Measurements from ENCODE around the gene ADGRV1.
A peak's percentile ranks its signal among the peaks of the same experiment; 100 is the strongest.

ADGRV1 gene, protein sequence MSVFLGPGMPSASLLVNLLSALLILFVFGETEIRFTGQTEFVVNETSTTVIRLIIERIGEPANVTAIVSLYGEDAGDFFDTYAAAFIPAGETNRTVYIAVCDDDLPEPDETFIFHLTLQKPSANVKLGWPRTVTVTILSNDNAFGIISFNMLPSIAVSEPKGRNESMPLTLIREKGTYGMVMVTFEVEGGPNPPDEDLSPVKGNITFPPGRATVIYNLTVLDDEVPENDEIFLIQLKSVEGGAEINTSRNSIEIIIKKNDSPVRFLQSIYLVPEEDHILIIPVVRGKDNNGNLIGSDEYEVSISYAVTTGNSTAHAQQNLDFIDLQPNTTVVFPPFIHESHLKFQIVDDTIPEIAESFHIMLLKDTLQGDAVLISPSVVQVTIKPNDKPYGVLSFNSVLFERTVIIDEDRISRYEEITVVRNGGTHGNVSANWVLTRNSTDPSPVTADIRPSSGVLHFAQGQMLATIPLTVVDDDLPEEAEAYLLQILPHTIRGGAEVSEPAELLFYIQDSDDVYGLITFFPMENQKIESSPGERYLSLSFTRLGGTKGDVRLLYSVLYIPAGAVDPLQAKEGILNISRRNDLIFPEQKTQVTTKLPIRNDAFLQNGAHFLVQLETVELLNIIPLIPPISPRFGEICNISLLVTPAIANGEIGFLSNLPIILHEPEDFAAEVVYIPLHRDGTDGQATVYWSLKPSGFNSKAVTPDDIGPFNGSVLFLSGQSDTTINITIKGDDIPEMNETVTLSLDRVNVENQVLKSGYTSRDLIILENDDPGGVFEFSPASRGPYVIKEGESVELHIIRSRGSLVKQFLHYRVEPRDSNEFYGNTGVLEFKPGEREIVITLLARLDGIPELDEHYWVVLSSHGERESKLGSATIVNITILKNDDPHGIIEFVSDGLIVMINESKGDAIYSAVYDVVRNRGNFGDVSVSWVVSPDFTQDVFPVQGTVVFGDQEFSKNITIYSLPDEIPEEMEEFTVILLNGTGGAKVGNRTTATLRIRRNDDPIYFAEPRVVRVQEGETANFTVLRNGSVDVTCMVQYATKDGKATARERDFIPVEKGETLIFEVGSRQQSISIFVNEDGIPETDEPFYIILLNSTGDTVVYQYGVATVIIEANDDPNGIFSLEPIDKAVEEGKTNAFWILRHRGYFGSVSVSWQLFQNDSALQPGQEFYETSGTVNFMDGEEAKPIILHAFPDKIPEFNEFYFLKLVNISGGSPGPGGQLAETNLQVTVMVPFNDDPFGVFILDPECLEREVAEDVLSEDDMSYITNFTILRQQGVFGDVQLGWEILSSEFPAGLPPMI (N-terminal part only)

DNA sequence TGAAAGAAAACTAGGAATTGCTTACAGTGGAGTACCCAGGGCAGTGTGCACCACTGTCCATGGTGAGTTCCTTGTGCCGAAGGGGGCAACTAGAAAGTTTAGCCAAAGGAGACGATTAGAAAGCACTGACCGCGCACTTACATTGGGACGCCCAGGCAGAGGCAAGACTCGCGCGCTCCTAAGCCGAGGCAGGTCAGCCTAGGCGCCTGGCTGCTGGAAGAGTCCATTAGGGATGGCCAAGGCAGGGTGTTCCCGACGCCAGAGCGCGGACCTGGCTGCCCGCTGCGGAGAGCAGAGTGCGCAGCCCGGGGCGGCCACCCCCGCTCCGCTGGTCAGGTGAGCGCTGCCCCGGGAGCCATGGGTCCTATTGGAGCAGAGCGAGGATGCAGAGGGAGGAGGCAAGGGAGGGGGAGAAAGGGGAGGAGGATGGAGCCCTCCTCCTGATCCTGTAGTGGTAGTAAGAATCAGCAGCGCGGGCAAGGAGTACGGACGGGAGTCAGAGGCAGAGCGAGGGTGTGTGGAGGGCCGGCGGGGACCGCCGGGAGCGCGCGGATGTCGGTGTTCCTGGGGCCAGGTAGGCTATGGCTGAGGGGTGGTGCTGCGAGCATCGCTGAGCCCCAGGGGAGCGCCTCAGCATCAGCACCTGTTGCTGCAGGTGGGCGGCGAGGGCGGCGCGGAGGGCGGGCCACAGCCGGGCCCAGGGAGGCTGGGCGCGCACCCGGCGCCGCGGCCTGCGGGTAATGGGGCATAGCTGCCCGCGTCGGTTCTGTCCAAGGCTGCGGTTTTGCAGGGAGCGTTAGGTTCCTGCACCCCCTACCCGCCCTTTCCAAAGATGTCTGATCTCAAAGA lies at the start of gene ADGRV1:
Gene ADGRV1 (plus strand): TSS at position 454 of the 849 bp plus-strand sequence. CDS start 99 bp downstream, at position 553.
- DNase-seq, result no peak

DNA sequence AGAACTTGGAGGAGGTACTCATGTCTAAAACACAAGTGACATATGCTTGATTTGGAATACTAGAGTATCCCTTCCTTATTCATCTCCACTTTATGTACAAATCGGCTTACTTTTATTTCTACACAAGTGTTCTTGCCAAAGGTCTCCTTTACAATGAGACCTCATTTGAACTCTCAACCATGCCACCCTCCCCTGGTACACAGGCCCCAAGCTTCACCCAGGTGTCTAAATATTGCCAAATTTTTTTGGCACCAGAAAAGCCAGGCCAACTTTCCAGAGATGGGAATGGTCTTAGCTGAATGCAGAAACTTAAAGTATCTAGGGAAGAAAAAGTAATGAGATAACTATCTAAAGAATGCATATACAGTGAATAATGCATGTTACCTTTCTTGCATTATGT lies 48.2 kb upstream of the ADGRV1 start:
- DNase-seq, result no peak

DNA sequence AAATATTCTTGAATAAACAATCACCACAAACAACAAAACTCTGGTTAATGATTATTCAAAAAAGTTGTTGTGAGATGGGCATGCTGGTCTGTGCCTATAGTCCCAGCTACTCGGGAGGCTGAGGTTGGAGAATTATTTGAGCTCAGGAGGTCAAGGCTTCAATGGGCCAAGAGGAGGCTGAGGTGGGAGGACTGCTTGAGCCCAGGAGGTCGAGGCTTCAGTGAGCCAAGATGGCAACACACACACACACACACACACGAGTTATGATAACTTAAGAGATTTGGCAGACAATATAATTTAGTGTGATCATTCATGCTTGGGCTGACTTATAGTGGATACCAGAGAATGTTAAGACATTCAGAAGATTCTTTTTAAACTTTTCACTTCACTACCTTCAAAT lies 44.1 kb upstream of the ADGRV1 start:
- no peak for DNase-seq

DNA sequence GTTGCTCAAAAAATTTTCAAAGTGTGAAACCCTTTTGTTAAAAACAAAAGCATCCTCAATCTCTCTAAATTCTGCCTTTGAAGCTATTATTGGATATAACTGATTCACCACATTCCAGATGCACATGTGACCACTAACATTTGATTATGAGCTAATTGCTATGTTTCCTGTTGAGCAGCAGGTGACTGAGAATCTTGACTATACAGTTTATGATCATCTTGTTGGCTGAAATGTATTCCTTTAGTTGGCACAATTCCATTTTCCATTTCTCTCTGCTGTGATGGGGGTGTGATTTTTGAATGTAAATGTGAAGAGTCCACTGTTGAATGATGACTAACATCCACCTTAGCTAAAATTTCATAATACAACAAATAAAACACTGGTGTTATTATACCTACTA lies 39.9 kb upstream of the ADGRV1 start:
- no peak for DNase-seq

- no peak for DNase-seq
Measured at GRCh38 chr5:90519081-90519480, 39.5 kb upstream of the ADGRV1 start.

- DNase-seq, result peak; percentile 9
Measured at GRCh38 chr5:90528601-90529193, 29.9 kb upstream of the ADGRV1 start.

DNA sequence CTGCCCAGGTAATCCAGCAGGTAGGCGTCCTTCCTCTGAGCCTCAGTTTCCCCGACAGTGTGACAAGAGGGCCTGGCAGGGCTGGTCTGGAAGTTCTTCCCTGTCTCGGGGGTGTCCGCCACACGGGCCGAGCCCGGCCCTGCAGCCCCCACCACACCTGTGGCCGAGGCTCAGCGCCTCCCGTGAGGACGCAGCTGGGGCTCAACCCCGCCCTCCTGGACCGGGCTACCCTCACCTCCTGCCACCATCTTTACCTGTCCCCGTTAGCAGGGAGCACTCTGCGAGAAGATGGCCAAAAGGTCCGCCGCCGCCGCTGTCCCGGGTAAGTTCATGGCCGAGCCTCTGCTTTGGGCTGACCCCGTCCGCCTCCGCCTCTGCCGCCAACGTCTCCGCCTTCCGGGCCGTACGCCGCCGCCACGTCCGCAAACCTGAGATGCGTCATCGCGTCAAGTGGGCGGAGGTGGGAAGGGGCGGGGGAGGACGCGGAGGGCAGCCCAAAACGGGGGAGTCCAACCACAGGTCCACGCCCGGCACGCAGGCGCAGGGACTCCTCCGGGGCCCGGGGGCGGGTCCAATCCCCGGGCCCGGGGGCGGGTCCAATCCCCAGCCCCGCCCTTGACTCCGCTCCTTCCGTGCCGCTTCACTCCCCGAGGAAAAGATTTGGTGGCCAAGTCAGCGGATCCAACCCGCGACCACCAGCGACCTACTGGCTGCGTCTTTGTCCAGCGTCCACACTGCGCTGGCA lies 29.2 kb upstream of the ADGRV1 start, which contains the start of gene LYSMD3:
Gene LYSMD3 (minus strand): TSS at position 391 of the 745 bp plus-strand sequence. CDS start 4,295 bp downstream, outside the sequence.
- peak; percentile 97 for DNase-seq

- DNase-seq, result peak; percentile 70
Measured at GRCh38 chr5:90529939-90530677, 28.5 kb upstream of the ADGRV1 start.

DNA sequence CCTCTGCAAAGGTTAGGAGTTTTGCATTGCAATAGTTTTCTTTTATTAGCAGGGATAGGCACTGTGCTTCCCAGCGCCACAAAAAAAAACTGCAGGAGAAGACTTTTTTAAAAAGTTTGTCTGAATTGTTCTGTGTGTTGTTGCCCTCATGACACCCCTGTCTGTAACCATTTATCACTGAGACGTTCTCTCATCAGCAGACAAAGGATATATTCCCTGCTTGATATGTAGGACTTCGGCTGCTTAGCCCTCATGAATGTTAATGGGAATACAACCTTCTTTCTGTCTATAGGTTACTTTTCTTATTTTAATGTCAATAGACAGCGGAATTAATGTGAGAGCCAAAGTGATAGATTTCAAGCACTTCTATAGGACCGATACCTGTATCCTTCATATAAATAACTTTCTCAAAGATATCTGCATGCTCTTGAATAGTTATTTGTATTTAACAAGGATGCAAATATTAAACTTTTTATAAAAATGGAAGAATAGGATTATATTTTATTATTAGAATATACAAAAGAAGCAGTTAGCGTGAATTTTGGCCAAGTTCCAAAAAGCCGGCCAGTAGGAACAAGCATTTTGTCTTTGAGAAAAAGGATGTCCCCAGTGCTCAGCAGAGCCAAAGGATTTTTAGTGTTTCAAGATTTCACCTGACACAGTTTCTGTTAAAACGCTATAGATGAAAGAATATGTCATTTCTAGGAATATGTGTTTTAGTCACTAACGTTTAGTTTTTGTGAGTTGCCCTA lies 27.7 kb upstream of the ADGRV1 start:
- DNase-seq, result no peak

DNA sequence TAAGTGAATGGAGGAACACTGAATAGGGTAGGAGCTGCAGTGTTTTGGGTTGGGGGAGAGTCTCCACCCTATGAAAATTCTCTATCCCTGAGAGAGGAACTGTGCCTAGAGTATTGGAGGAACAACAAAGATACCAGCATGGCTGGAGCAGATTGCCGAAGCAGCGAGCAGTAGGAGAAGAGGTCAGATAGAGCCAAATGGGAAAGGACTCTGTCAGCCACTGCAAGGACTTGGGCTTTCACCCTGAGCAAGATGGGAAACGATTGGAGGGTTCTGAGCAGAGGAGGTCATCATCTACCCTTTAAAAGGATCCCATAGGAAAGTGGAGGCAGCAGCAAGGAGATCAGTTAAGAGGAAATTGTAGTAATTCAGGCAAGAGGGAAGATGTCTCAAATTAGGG lies 24.8 kb upstream of the ADGRV1 start:
- no peak for DNase-seq

- DNase-seq, result no peak
Measured at GRCh38 chr5:90534922-90535321, 23.7 kb upstream of the ADGRV1 start.

- DNase-seq, result no peak
Measured at GRCh38 chr5:90542827-90543519, 15.6 kb upstream of the ADGRV1 start.

GRCh38 chr5:90545511-90545910 lies 13.1 kb upstream of the ADGRV1 start:
- DNase-seq, result no peak

DNA sequence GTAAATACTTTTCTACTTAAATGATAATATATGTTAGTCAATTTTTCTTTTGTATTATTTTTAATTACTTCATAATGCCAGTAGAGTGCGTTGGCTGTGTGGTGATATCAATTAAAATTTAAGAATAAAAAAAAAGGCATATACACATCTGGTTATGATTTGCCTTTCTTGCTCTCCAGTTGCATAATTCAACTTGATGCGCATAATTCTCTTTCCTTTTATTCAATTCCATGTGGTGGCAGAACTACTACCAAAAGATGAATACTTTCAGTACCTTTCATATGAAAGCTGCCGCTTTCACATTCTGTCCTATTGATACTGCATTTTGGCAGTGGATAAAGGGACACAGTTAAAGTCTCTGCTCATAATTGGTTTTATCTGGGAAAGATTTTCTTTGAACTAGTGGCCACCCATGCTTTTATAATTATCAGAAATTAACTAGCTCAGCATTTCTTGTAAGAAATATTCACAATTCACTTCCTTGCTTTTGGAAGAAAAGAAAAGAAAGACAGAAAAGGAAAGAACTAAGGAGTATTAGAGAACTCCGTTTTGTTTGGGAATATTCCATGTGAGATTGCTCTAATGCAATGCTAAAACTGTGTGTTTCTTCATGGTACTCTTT lies 12.3 kb upstream of the ADGRV1 start:
- DNase-seq, result no peak

DNA sequence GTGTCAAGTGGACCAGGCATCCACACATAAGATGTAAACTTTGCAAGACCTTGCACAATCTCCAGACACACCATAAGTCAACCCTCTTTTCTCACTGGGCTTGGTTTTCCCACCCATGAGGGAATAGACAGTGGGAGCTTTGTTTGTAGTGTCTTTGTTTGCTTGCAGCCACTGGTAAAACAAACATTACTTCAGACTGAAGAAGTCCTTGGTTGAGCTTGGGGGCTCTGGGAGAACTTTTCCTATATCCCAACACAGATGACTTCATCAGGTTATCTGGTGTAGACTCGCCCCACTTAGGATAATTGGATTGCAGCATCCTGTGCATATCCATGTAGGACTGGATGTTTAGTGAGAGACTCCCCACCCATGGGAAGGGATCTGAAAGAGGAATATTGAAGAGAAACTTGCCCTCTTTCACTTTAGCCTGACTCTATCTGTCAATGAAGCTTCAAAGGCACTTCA lies 11.5 kb upstream of the ADGRV1 start:
- no peak for DNase-seq

DNA sequence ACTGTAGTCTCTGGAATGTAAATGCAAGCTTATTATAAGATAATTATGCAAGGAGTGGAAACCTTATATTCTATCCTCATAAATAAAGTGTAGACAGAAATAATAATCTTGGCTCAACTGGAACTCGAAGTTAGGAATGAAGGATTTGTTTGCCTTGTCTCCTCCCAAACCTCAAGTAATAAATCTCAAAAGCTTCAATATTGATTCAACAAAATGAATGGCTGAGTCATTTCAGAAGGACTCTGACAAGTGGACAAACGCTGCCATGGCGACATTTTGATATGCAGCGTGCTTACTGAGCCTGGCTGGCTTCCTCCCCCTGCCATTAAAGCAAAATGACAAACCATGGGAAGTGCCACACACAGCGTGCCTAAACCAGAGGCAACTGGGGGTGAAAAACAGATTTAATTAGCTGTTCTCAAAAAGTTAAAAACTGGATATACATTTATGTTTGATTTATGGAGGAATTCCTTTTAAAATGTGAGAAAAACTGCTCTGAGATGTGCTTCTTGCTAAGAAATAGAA lies 10.5 kb upstream of the ADGRV1 start:
- no peak for DNase-seq

DNA sequence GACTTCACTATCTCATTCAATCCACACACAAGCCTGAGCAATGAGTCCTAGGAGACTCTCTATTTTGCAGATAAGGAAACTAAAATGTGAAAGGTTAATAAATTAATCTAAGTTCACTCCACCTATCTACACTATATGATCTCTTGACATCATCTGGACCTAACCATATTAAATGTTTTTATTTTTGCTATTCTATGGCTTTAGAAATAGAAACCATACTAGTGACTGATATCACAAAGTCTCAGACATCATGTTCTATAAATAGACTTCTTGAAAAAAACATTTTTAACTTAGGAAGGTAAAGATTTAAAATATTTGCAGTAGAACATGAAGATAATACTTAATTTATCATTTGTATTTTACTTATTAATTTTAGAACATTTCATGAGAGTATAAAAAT lies 9.4 kb upstream of the ADGRV1 start:
- no peak for DNase-seq

Data from CD4-positive, alpha-beta T cell treated with Interleukin-17A for 4 hours (primary cell).